HAP-1 (cell line): ENCODE measurements around the gene ADAP1.
"Not testable (repeated sequence)": the region's sequence is repeated elsewhere in the genome, so short reads cannot be mapped to it uniquely, and the experiment has no call there.

Experiments used
- DNase-seq, 2 experiments: peaks; one replicate each; pipeline ENCODE4 v3.0.0-alpha.2; 2016 to 2020; ENCODE audit warnings: low spot score in 2 of 2
- H3K27me3 ChIP-seq: fragments of 250-450 bp; sonication (Bioruptor Pico); 2 replicates; pipeline ENCODE4 v1.5.1; 2020; ENCODE audit warnings: low read depth, mild to moderate bottlenecking, moderate library complexity
- H3K36me3 ChIP-seq: fragments of 250-450 bp; sonication (Bioruptor Pico); replicated peaks from 2 replicates; pipeline ENCODE4 v1.5.1; 2020; ENCODE audit warnings: mild to moderate bottlenecking
- H3K4me1 ChIP-seq: fragments of 250-450 bp; sonication (Bioruptor Pico); 2 replicates; pipeline ENCODE4 v1.5.1; 2020; ENCODE audit warnings: mild to moderate bottlenecking
- H3K4me3 ChIP-seq: fragments of 250-450 bp; sonication (Bioruptor Pico); 2 replicates; pipeline ENCODE4 v1.5.1; 2020; ENCODE audit warnings: mild to moderate bottlenecking, moderate library complexity
- H3K9me3 ChIP-seq: fragments of 250-450 bp; sonication (Bioruptor Pico); 2 replicates; pipeline ENCODE4 v1.5.1; 2020; ENCODE audit warnings: mild to moderate bottlenecking, moderate library complexity
- in situ Hi-C: fragments of 300-500 bp; cut with MboI; formaldehyde crosslinking; loops from 3 replicates; pipeline ENCODE4 v1.14.3; 2020; ENCODE audit warnings: low sequenced_read_pairs, inconsistent platforms, mixed read lengths

The ADAP1 gene

DNA sequence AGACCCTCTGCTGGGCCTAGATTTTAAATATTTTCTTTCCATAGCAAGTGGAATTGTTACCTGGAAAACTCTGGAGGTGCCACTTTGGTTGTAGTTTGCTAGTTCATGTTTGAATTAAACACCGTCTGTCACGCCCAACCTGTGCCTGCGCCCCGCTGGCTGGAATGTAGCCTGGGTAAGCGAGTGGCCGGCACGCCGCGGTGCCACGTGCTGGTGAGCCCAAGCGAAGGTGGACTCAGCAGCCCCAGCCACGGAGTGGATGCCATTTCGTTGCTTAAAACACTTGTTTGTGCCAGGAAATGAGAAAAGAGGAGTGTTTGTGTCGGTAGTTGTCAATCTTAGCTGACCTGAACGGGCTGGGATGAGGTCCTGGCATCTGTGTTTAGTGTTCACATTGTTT, 75.4 kb downstream of the ADAP1 start:
- Histone ChIP-seq H3K4me1 (peaks cover 18% of the 10 kb centered on the region), H3K4me3 (no peak overlapping the region), H3K27me3 (no peaks in the 10 kb centered on the region), H3K9me3 (no peaks in the 10 kb centered on the region), H3K36me3 (peaks cover 18% of the 10 kb centered on the region)
- no peak for DNase-seq
- in situ Hi-C loops, result no loop called here

DNA sequence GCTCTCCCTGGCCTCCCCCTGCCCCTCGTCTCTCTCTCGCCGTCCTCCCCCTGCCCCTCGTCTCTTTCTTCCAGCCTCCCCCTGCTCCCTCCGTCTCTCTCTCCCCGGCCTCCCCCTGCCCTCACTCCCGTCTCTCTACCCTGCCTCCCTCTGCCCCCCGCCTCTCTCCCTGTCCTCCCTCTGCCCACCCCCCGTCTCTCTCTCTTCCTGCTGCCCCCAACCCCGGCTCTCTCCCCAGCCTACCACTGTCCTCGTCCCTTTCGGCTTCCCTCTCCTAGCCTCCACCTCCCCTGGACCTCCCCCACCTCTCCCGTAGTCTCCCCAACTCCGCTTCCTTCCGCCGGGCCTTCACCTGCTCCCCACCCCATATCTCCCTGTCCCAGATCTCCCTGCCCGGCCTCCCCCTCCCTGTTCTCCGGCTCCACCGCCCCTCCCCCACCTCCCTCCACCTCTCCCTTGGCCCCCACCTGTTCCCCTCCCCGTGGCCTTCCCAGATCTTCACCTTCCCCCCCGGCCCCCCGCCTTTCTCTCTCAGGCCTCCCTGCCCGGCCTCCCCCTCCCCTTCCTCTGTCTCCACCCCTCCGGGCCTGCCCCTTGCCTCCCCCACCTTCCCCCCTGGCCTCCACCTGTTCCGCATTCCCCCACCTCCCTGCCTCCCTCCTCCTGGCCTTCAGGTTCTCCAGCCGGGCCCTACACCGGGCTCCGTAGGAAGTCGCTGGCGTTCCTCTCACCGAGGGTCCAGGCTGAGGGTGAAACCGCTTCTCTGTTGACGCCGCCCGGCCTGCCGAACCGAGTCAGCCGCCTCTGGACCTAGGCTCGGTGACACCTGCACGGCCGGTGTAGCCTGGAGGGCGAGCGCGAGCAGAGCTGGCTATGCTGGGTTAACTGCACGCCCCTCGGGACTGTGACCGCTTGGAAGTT, 76.9 kb downstream of the ADAP1 start:
- peak overlapping the region; percentile 93 for H3K4me3 ChIP-seq
- H3K27me3 ChIP-seq, result no peaks in the 10 kb centered on the region
- in situ Hi-C loops, result no loop called here
- peaks cover 34% of the 10 kb centered on the region for H3K36me3 ChIP-seq
- no peaks in the 10 kb centered on the region for H3K9me3 ChIP-seq
- peaks cover 23% of the 10 kb centered on the region for H3K4me1 ChIP-seq
- peak in 1 of 2 experiments; percentile 49 for DNase-seq

DNA sequence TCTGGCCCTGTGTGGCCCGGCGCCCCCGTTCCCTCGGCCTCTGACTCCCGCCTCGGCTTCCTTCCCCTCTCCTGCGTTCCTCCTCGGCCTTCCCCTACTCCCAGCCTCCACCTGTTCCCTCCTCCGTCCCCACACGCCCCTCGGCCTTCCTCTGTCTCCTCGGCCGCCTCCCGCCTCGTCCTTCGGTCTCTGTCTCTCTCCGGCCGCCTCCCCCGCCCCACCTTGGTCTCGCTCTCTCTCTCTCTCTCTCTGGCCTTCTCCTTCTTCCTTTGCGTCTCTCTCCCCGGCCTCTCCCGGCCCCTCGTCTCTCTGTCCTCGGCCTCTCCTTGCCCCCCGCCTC, 77.5 kb downstream of the ADAP1 start:
- H3K27me3 ChIP-seq, result no peaks in the 10 kb centered on the region
- no peaks in the 10 kb centered on the region for H3K9me3 ChIP-seq
- peaks cover 23% of the 10 kb centered on the region for H3K4me1 ChIP-seq
- DNase-seq, result peak in 1 of 2 experiments; percentile 61
- in situ Hi-C loops, result no loop called here
- H3K4me3 ChIP-seq, result peak overlapping the region; percentile 93
- peaks cover 40% of the 10 kb centered on the region for H3K36me3 ChIP-seq

DNA sequence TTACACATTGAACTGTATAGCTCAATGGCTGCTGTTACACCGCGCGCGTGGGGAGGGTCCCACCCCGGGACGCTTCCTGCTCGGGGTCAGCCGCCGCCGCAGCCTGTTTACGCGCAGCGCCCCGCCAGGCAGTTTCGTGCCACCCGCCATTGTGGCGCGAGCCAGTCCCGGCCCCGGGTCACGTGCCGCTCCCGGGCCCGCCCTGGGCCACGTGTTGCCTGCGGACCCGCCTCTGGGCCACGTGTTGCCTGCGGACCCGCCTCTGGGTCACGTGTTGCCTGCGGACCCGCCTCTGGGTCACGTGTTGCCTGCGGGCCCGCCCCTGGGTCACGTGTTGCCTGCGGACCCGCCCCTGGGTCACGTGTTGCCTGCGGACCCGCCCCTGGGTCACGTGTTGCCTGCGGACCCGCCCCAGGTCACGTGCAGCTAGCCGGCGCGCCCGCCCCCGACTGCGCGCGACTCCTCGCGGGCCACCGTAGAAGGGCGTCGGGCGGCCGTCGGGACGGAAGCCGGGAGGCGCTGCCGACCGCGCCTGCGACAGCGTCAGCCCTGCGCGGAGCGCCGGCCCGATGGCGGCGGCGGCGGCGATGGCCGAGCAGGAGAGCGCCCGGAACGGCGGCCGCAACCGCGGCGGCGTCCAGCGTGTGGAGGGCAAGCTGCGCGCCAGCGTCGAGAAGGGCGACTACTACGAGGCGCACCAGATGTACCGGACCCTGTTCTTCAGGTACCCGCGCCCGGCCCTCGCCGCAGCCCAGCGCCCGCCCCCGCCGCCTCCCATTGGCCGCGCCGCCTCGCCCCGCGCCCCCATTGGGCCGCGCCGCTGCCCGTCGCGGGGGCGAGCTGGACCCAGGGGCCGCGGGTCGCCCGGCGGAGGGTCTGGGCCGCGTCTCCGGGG, 78.2 kb downstream of the ADAP1 start, which contains the start of gene GET4:
Gene GET4, plus strand, starts transcription at position 478 of the 895 bp plus-strand sequence. Its CDS starts 92 bp downstream, at position 570.
- Histone ChIP-seq H3K9me3 (no peaks in the 10 kb centered on the region), H3K36me3 (peaks cover 41% of the 10 kb centered on the region), H3K4me1 (peaks cover 23% of the 10 kb centered on the region), H3K27me3 (no peaks in the 10 kb centered on the region), H3K4me3 (peak within 1 kb of the TSS; percentile 93)
- in situ Hi-C loops, result no loop called here
- peak; percentile 84 to 93 for DNase-seq

DNA sequence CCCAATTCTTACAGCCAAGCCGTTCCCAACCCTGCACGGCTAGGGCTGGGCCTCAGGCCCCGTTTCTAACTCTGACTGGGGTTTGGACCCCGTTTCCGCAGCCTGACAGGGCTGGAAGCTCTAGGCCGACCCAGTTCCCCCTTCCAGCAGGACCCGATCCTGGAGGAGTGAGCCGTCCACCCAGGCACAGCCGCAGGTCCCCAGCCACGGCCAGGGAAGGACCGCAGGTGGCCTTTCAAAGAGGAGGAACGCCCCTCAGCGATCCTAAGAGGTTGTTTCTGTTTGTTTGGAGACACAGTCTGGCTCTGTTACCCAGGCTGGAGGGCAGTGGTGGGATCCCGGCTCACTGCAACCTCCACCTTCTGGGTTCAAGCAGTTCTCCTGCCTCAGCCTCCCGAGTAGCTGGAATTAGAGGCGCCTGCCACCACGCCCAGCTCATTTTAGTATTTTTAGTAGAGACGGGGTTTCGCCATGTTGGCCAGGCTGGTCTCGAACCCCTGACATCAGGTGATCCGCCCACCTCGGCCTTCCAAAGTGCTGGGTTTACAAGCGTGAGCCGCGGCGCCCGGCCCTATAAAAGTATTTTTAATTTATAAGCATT, 78.9 kb downstream of the ADAP1 start:
- Histone ChIP-seq H3K4me3 (peak overlapping the region; percentile 25), H3K9me3 (no peaks in the 10 kb centered on the region), H3K36me3 (peaks cover 40% of the 10 kb centered on the region), H3K4me1 (peaks cover 23% of the 10 kb centered on the region), H3K27me3 (no peaks in the 10 kb centered on the region)
- no peak for DNase-seq
- in situ Hi-C loops, result no loop called here

DNA sequence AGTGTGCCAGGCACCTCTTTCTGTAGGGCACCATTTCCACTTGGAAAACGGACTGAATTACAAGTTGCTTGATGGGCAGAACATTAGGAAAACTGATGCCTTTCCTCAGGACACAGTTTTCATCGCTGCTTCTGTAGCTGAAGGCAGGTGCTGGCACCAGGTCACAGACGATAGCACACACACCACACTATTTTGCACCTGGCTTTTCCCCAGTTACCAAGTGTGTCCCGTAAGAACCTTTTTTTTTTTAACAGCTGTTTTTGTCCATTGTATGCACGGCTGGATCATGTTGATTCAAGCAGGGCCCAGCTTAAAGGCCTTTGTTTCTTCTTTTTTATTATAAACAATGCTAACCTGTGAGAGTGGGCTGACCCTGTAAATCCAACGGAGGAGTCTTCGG, 79.4 kb downstream of the ADAP1 start:
- Histone ChIP-seq H3K27me3 (no peaks in the 10 kb centered on the region), H3K4me1 (peaks cover 23% of the 10 kb centered on the region), H3K9me3 (no peaks in the 10 kb centered on the region), H3K4me3 (no peak overlapping the region), H3K36me3 (peaks cover 41% of the 10 kb centered on the region)
- in situ Hi-C loops, result no loop called here
- no peak for DNase-seq

DNA sequence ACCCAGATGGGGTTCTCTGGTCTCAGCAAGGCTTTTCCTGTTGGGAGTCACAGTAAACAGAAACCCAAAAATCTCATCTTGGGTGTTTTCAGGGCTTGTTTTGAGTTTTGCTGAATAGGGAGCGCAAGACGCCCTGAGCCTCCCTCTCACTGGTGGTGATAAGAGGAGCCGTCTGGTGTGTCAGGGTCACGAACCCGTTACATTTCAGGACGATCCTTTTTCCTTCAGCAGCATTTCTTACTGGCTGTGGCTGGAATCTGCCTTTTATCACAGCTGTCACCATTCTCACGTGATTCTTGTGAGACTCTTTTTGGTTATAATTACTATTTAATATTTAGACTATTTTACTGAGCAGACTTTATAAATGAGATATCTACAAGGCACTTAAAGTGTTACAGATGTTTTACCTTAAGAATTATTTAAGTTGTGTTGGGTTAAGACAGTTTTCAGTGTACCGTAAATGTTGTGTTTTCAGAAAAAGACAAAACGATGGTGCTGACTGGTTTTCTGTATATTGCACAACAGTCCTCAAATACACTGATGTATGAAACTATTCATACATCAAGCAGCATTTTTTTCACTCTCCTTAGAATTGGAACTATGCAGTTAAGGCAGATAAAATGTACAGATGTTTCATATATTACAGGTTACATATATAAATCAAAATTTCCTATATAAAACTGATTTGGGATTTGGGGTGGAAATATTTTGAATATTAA, 80.3 kb downstream of the ADAP1 start:
- H3K9me3 ChIP-seq, result no peaks in the 10 kb centered on the region
- H3K36me3 ChIP-seq, result peaks cover 44% of the 10 kb centered on the region
- H3K4me3 ChIP-seq, result no peak overlapping the region
- no peak for DNase-seq
- in situ Hi-C loops, result no loop called here
- H3K4me1 ChIP-seq, result peaks cover 22% of the 10 kb centered on the region
- H3K27me3 ChIP-seq, result no peaks in the 10 kb centered on the region

DNA sequence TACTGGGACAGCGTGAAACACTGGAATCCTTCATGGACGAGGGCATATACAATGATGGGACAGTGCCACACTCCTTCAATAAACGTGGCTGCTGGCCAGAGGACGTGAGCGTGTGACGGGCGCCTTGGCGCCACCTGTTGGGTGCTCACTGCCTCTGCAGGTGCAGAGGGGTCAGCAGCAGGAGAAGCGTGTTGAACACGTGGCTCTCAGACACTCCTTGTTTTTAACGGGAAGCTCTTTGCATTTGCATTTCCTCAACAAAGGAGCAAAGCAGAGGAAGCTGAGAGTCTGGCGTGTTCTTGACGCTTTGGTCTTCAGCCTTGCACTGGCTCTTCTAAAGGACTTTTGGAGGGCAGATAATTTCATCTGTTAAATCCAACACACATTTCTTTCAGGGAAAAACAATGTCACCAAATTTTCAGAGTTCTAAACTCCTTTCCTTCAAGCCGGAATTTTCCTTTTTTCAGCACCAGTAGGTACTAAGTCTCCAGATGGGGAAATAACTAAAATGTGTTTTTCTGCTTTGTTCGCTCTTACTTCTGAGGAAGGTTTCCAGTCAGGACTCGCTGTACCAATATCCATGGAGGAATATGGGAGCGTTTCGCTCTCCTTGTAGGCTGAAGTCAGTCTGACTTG, 81.0 kb downstream of the ADAP1 start:
- in situ Hi-C loops, result no loop called here

DNA sequence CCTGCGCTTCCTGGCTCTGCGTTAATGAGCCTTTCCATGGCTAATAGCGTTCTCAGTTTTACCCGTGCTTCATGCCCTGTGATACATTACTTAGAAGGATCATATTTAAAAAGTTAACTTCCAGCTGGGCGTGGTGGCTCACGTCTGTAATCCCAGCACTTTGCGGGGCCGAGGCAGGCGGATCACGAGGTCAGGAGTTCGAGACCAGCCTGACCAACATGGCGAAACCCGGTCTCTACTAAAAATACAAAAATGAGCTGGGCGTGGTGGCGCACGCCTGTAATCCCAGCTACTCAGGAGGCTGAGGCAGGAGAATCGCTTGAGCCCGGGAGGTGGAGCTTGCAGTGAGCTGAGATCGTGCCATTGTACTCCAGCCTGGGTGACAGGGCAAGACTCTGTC, 81.8 kb downstream of the ADAP1 start:
- H3K27me3 ChIP-seq, DNase-seq, in situ Hi-C loops, H3K9me3 ChIP-seq, H3K4me3 ChIP-seq: not testable (repeated sequence)
- Histone ChIP-seq H3K36me3 (peaks cover 46% of the 10 kb centered on the region), H3K4me1 (peaks cover 12% of the 10 kb centered on the region)

More for the DNA sequence above, 81.0 kb downstream of the ADAP1 start:
- Histone ChIP-seq H3K4me1 (peaks cover 15% of the 10 kb centered on the region), H3K9me3 (no peaks in the 10 kb centered on the region), H3K27me3 (no peaks in the 10 kb centered on the region), H3K36me3 (peaks cover 42% of the 10 kb centered on the region), H3K4me3 (no peak overlapping the region)
- DNase-seq, result peak; percentile 85 to 90

DNA sequence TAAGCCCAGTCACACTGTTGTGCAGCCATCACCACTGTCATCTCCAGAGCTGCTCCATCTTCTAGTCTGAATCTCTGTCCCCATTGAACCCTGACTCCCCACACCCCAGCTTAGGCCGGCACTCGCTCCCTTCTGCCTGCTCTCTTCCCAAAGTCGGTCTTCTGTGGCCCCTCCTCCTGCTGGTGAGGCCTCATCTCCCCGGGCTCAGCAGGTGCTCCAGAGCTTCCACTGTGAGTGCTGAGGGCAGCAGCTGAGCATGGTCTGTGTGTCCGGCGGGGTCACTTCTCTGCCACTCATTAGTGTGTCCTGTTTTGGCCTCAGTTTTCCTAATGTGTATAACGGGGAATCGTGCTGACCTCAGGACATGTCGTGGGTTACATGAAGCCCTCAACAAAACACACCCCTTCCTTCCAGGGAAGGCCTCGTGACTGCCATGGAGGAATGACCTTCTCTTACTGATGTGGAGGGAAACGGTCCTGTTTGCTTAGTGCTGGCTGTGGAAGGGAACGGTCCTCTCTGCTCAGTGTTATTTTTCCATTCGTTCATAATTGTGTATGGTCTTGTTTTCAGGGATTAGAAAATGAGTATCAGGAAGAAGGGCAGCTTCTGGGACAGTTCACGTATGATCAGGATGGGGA, 82.5 kb downstream of the ADAP1 start:
- in situ Hi-C loops, result no loop called here
- Histone ChIP-seq H3K9me3 (no peaks in the 10 kb centered on the region), H3K36me3 (peaks cover 53% of the 10 kb centered on the region), H3K27me3 (no peaks in the 10 kb centered on the region), H3K4me3 (no peak overlapping the region), H3K4me1 (peaks cover 12% of the 10 kb centered on the region)
- no peak for DNase-seq

DNA sequence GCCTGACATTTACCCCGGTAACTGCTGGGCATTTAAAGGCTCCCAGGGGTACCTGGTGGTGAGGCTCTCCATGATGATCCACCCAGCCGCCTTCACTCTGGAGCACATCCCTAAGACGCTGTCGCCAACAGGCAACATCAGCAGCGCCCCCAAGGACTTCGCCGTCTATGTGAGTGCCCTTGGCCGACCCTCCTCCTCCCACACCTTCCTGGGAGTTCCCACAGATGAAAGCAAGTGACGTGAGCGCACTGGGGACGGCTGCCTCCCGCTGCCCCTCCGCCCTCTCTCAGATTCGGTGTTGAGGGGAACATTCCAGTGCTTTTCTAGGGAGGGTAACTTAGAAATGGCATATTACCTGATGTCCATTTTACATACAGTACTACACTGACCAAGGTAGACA, 85.1 kb downstream of the ADAP1 start:
- in situ Hi-C loops, result no loop called here

DNA sequence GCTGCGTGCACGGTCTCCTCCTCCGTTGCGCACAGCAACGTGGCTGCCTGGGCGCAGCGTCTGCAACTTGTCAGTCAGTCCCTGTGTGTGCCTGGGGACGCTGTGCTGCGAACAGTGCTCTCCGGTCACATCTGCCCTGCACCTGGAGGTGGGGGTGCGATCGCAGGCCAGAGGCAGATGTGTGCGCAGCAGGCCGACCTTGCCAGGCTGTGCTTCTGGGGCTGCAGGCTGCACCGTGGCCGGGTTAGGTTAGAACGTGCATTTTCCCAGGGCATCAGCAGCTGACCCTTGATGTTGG, 86.3 kb downstream of the ADAP1 start:
- in situ Hi-C loops, result no loop called here
- Histone ChIP-seq H3K4me1 (no peaks in the 10 kb centered on the region), H3K4me3 (no peak overlapping the region), H3K36me3 (peaks cover 62% of the 10 kb centered on the region), H3K27me3 (no peaks in the 10 kb centered on the region), H3K9me3 (no peaks in the 10 kb centered on the region)
- DNase-seq, result no peak

More for the DNA sequence above, 85.1 kb downstream of the ADAP1 start:
- Histone ChIP-seq H3K4me1 (peaks cover 5% of the 10 kb centered on the region), H3K36me3 (peaks cover 68% of the 10 kb centered on the region), H3K27me3 (no peaks in the 10 kb centered on the region), H3K4me3 (no peak overlapping the region), H3K9me3 (no peaks in the 10 kb centered on the region)
- DNase-seq, result no peak
